HepG2 (cell line): ENCODE measurements around the gene COQ8B. TPM values are rescaled to one million over a fixed set of nuclear protein-coding genes. Genes with fewer than 3 reads are reported as not detected.

Experiments used
- ATM ChIP-seq: fragments of 450-650 bp; IDR thresholded peaks from 2 replicates; pipeline ENCODE4 v1.7.1; 2017; ENCODE audit warnings: mild to moderate bottlenecking, borderline replicate concordance
- HNF4A ChIP-seq: sonication (generic); formaldehyde crosslinking; IDR thresholded peaks from 2 replicates; pipeline ENCODE4 v1.4.0; 2020; ENCODE audit warnings: missing genetic modification reagents
- TCF7L2 ChIP-seq: IDR thresholded peaks from 2 replicates; pipeline ENCODE4 v1.6.1; 2011; ENCODE audit warnings: mild to moderate bottlenecking, low read depth, low read length, moderate library complexity
- ZNF12 ChIP-seq: sonication (generic); formaldehyde crosslinking; IDR thresholded peaks from 2 replicates; pipeline ENCODE4 v1.5.0; 2020; ENCODE audit warnings: missing genetic modification reagents
- ZNF30 ChIP-seq: sonication (generic); formaldehyde crosslinking; IDR thresholded peaks from 2 replicates; pipeline ENCODE4 v1.5.0; 2020; ENCODE audit warnings: mild to moderate bottlenecking, missing genetic modification reagents
- ZNF354B ChIP-seq: sonication (generic); formaldehyde crosslinking; IDR thresholded peaks from 2 replicates; pipeline ENCODE4 v1.8.0; 2022; ENCODE audit warnings: mild to moderate bottlenecking, missing genetic modification reagents
- polyA plus RNA-seq, 8 experiments: library from polyadenylated mRNA; depleted of rRNA in 3 of 8; stranded (reverse) in 7 of 8; unstranded in 1 of 8; fragments of >200 nt; fragmentation: Illumina TruSeq in 4 of 8; extraction: Trizol in 4 of 8; gene quantifications; 2 replicates each; pipeline versions ENCODE4 v1.2.1 to v1.2.3, GENCODE V29; 2011 to 2016; ENCODE audit warnings: low read depth in 4 of 8, missing spikeins in 1 of 8, mixed read lengths in 1 of 8; ENCODE audit not compliant: insufficient read depth in 1 of 8
- total RNA-seq, 5 experiments: library from RNA; depleted of rRNA; stranded (reverse); fragments of >200 nt; fragmentation: Illumina TruSeq; extraction: Trizol; gene quantifications; 2 replicates each; pipeline ENCODE4 v1.2.3, GENCODE V29; 2016; ENCODE audit warnings: low read depth in 1 of 5
- TF ChIP-seq, protein P1 (sequence below): sonication (generic); formaldehyde crosslinking; IDR thresholded peaks from 2 replicates; pipeline ENCODE4 v1.4.0; 2020; ENCODE audit warnings: missing genetic modification reagents
- TF ChIP-seq, protein P2 (sequence below): sonication (generic); formaldehyde crosslinking; IDR thresholded peaks from 2 replicates; pipeline ENCODE4 v1.5.0; 2020; ENCODE audit warnings: missing genetic modification reagents
- TF ChIP-seq, protein P3 (sequence below): IDR thresholded peaks from 2 replicates; pipeline ENCODE4 v1.6.1; 2016; ENCODE audit warnings: mild to moderate bottlenecking, missing biosample characterization, missing genetic modification reagents
- TF ChIP-seq, protein P4 (sequence below): IDR thresholded peaks from 2 replicates; pipeline ENCODE4 v1.6.1; 2016; ENCODE audit warnings: missing compliant biosample characterization, missing genetic modification reagents, borderline replicate concordance
- TF ChIP-seq, protein P5 (sequence below): fragments of 450-650 bp; IDR thresholded peaks from 2 replicates; pipeline ENCODE4 v1.6.1; 2017
- TF ChIP-seq, protein P6 (sequence below): sonication (generic); formaldehyde crosslinking; IDR thresholded peaks from 2 replicates; pipeline ENCODE4 v1.4.0; 2020; ENCODE audit warnings: missing genetic modification reagents, low read depth, mild to moderate bottlenecking, borderline replicate concordance
- TF ChIP-seq, protein P7 (sequence below): sonication (generic); formaldehyde crosslinking; IDR thresholded peaks from 2 replicates; pipeline ENCODE4 v1.5.0; 2020; ENCODE audit warnings: mild to moderate bottlenecking, missing genetic modification reagents
- TF ChIP-seq, protein P8 (sequence below): sonication (generic); formaldehyde crosslinking; IDR thresholded peaks from 2 replicates; pipeline ENCODE4 v1.4.0; 2020; ENCODE audit warnings: mild to moderate bottlenecking, missing genetic modification reagents, borderline replicate concordance

Gene COQ8B
- total and polyA plus RNA-seq, 2 of the 13 experiments (the other 11 are each of a cell fraction or from before 2014, with no cell fraction given), result 12.3 to 17.2 TPM

DNA sequence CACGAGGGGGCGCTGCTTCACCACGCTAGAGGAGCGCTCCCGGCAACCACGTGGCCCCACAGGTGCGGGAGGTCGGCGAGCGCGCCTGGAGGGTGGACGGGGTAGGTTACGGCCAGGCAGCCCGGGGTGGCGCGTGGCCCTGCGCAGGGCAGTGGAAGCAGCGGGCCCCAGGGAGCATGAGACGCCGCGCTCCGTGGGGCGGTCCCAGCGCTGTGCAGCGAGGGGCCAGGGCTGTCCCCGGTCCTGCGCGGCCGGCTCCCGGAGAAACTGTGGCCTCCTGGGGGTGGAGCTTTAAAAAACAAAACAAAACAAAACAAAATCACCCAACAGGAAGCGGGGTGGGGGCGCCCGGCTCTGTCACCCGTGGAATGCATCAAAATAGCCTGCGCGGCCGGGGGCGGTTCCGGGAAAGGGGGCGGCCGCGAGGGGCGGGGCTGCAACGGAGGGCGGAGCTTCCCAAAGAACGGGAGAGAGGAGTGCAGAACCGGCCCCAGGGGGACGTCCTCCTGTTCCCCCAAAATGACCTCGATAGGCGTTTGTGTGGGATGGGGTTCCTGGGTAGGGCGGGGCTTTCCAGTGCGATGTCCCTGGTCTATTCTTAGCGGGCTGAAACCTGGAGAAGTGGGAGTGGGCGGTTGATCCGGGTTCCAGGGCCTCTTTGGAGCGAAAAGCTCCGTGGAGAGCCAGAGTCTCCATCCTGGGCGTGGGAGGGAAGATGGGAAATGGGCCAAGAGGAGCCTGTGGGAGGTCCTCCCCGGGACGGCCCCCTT lies 53.6 kb downstream of the COQ8B start (continued):
- TF ChIP-seq, protein P1, sequence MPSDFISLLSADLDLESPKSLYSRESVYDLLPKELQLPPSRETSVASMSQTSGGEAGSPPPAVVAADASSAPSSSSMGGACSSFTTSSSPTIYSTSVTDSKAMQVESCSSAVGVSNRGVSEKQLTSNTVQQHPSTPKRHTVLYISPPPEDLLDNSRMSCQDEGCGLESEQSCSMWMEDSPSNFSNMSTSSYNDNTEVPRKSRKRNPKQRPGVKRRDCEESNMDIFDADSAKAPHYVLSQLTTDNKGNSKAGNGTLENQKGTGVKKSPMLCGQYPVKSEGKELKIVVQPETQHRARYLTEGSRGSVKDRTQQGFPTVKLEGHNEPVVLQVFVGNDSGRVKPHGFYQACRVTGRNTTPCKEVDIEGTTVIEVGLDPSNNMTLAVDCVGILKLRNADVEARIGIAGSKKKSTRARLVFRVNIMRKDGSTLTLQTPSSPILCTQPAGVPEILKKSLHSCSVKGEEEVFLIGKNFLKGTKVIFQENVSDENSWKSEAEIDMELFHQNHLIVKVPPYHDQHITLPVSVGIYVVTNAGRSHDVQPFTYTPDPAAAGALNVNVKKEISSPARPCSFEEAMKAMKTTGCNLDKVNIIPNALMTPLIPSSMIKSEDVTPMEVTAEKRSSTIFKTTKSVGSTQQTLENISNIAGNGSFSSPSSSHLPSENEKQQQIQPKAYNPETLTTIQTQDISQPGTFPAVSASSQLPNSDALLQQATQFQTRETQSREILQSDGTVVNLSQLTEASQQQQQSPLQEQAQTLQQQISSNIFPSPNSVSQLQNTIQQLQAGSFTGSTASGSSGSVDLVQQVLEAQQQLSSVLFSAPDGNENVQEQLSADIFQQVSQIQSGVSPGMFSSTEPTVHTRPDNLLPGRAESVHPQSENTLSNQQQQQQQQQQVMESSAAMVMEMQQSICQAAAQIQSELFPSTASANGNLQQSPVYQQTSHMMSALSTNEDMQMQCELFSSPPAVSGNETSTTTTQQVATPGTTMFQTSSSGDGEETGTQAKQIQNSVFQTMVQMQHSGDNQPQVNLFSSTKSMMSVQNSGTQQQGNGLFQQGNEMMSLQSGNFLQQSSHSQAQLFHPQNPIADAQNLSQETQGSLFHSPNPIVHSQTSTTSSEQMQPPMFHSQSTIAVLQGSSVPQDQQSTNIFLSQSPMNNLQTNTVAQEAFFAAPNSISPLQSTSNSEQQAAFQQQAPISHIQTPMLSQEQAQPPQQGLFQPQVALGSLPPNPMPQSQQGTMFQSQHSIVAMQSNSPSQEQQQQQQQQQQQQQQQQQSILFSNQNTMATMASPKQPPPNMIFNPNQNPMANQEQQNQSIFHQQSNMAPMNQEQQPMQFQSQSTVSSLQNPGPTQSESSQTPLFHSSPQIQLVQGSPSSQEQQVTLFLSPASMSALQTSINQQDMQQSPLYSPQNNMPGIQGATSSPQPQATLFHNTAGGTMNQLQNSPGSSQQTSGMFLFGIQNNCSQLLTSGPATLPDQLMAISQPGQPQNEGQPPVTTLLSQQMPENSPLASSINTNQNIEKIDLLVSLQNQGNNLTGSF (CRISPR knock-in tag), result peak; percentile 68; the same call in 1 of the 2 replicates
- TF ChIP-seq, protein P2, sequence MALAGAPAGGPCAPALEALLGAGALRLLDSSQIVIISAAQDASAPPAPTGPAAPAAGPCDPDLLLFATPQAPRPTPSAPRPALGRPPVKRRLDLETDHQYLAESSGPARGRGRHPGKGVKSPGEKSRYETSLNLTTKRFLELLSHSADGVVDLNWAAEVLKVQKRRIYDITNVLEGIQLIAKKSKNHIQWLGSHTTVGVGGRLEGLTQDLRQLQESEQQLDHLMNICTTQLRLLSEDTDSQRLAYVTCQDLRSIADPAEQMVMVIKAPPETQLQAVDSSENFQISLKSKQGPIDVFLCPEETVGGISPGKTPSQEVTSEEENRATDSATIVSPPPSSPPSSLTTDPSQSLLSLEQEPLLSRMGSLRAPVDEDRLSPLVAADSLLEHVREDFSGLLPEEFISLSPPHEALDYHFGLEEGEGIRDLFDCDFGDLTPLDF (CRISPR knock-in tag), result peak; percentile 46; the same call in 1 of the 2 replicates
- TF ChIP-seq, protein P3, sequence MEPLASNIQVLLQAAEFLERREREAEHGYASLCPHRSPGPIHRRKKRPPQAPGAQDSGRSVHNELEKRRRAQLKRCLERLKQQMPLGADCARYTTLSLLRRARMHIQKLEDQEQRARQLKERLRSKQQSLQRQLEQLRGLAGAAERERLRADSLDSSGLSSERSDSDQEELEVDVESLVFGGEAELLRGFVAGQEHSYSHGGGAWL, result peak; percentile 95
- TF ChIP-seq ATM (no peak), ZNF354B (CRISPR knock-in tag) (no peak), TCF7L2 (no peak), ZNF12 (CRISPR knock-in tag) (no peak), ZNF30 (CRISPR knock-in tag) (0 out of 2 replicates have a peak, but pooled peaks have one; percentile 43), HNF4A (CRISPR knock-in tag) (peak; percentile 23; the same call in 1 of the 2 replicates)
- TF ChIP-seq, protein P4, sequence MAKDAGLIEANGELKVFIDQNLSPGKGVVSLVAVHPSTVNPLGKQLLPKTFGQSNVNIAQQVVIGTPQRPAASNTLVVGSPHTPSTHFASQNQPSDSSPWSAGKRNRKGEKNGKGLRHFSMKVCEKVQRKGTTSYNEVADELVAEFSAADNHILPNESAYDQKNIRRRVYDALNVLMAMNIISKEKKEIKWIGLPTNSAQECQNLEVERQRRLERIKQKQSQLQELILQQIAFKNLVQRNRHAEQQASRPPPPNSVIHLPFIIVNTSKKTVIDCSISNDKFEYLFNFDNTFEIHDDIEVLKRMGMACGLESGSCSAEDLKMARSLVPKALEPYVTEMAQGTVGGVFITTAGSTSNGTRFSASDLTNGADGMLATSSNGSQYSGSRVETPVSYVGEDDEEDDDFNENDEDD (CRISPR knock-in tag), result peak; percentile 94
- TF ChIP-seq, protein P5, sequence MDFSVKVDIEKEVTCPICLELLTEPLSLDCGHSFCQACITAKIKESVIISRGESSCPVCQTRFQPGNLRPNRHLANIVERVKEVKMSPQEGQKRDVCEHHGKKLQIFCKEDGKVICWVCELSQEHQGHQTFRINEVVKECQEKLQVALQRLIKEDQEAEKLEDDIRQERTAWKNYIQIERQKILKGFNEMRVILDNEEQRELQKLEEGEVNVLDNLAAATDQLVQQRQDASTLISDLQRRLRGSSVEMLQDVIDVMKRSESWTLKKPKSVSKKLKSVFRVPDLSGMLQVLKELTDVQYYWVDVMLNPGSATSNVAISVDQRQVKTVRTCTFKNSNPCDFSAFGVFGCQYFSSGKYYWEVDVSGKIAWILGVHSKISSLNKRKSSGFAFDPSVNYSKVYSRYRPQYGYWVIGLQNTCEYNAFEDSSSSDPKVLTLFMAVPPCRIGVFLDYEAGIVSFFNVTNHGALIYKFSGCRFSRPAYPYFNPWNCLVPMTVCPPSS, result no peak
- TF ChIP-seq, protein P6, sequence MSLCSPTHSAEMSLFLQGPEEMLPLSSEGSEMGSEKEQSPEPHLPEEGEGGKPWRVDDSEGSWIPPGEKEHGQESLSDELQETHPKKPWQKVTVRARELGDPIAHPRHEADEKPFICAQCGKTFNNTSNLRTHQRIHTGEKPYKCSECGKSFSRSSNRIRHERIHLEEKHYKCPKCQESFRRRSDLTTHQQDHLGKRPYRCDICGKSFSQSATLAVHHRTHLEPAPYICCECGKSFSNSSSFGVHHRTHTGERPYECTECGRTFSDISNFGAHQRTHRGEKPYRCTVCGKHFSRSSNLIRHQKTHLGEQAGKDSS (CRISPR knock-in tag), result no peak
- TF ChIP-seq, protein P7, sequence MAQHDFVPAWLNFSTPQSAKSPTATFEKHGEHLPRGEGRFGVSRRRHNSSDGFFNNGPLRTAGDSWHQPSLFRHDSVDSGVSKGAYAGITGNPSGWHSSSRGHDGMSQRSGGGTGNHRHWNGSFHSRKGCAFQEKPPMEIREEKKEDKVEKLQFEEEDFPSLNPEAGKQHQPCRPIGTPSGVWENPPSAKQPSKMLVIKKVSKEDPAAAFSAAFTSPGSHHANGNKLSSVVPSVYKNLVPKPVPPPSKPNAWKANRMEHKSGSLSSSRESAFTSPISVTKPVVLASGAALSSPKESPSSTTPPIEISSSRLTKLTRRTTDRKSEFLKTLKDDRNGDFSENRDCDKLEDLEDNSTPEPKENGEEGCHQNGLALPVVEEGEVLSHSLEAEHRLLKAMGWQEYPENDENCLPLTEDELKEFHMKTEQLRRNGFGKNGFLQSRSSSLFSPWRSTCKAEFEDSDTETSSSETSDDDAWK (CRISPR knock-in tag), result no peak
- TF ChIP-seq, protein P8, sequence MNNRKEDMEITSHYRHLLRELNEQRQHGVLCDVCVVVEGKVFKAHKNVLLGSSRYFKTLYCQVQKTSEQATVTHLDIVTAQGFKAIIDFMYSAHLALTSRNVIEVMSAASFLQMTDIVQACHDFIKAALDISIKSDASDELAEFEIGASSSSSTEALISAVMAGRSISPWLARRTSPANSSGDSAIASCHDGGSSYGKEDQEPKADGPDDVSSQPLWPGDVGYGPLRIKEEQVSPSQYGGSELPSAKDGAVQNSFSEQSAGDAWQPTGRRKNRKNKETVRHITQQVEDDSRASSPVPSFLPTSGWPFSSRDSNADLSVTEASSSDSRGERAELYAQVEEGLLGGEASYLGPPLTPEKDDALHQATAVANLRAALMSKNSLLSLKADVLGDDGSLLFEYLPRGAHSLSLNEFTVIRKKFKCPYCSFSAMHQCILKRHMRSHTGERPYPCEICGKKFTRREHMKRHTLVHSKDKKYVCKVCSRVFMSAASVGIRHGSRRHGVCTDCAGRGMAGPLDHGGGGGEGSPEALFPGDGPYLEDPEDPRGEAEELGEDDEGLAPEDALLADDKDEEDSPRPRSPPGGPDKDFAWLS, result no peak
